ENCODE measurements around the gene HMGB1. TPM values are rescaled to one million over a fixed set of nuclear protein-coding genes. Genes with fewer than 3 reads are reported as not detected.

The HMGB1 gene
- total and polyA plus RNA-seq, 2 of the 13 experiments (the other 11 are each of a cell fraction or from before 2014, with no cell fraction given) = 115 to 584 TPM

DNA sequence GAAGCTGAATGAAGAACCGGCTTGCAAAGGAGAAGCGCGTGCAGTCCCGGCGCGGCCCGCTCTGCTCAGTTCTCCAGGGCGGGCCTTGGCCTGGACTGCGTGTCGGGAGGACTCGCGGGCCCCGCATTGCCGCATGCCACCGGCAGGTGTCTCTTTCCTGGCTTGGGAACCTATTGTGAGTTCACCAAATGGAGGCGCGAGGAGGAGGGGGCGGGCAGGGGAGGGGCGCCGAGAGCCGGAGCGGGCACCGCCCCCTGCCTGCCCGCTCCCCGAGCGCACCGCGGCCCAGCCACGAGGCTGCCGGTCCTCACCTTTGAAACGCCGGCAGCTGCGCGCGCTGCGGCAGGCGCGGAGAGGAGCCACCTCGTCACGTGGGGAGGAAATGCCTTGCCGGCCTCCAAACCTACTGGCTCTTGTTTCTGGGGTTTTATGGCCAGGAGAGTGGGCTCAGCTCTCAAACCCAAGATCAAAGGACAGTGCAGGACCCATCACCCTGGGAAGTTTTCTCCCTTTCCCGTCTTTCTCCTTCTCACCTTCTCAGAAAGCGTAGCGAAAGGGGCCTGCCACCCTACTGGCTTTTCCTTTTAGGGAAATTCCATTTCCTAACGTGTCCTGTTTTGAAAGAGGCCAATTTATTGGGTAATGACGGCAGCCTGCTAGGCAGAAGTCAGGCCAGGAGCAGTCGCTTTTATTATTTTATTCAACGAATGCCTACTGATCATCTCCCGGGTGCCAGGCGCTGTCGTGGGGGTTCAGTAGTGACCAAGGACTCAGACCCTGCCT, 57.2 kb downstream of the HMGB1 start (continued):
- TF ChIP-seq ZFP36 (IDR thresholded peaks at IDR 0.05; ENCODE audit: borderline replicate concordance, low read depth, low read length, partially characterized antibody) (no peak), CC2D1A (CRISPR knock-in tag; IDR thresholded peaks at IDR 0.05) (no peak), POLR2AphosphoS5 (IDR thresholded peaks at IDR 0.05; ENCODE audit: low read depth, low read length) (no peak), GLI4 (CRISPR knock-in tag; IDR thresholded peaks at IDR 0.05; ENCODE audit: borderline replicate concordance) (no peak), HNF4A (CRISPR knock-in tag; IDR thresholded peaks at IDR 0.05) (no peak), ZNF264 (CRISPR knock-in tag; IDR thresholded peaks at IDR 0.05) (peak; percentile 48; the same call in 1 of the 2 replicates), MAZ (IDR thresholded peaks at IDR 0.05; ENCODE audit: borderline replicate concordance, low read depth, low read length) (no peak; the same call in none of the 2 replicates), MAZ (CRISPR knock-in tag; IDR thresholded peaks at IDR 0.05; ENCODE audit: low read depth) (peak; percentile 66; the same call in 1 of the 2 replicates), FOXP1 (IDR thresholded peaks at IDR 0.05) (no peak), FOXP1 (CRISPR knock-in tag; IDR thresholded peaks at IDR 0.05) (no peak), KDM2A (CRISPR knock-in tag; IDR thresholded peaks at IDR 0.05; ENCODE audit: borderline replicate concordance, low read depth) (peak; percentile 61; the same call in 1 of the 2 replicates), ZNF251 (CRISPR knock-in tag; IDR thresholded peaks at IDR 0.05) (no peak), PITX1 (CRISPR knock-in tag; IDR thresholded peaks at IDR 0.05) (no peak), PHF5A (CRISPR knock-in tag; IDR thresholded peaks at IDR 0.05; ENCODE audit: low read depth, unreplicated experiment) (no peak), KDM3A (CRISPR knock-in tag; IDR thresholded peaks at IDR 0.05; ENCODE audit: low read depth) (peak; percentile 68; the same call in 1 of the 2 replicates), THYN1 (CRISPR knock-in tag; IDR thresholded peaks at IDR 0.05; ENCODE audit: borderline replicate concordance, low read depth) (no peak), CERS6 (CRISPR knock-in tag; IDR thresholded peaks at IDR 0.05) (no peak), SYNCRIP (IDR thresholded peaks at IDR 0.05; ENCODE audit: insufficient read depth, low read depth, low read length) (no peak), DNMT1 (CRISPR knock-in tag; IDR thresholded peaks at IDR 0.05) (no peak), SCMH1 (CRISPR knock-in tag; IDR thresholded peaks at IDR 0.05; ENCODE audit: borderline replicate concordance) (no peak), SOX13 (IDR thresholded peaks at IDR 0.05) (no peak), SOX13 (CRISPR knock-in tag; conservative IDR thresholded peaks at IDR 0.05 in 1 of 2, IDR thresholded peaks at IDR 0.05 in 1 of 2) (0 out of 4 replicates have a peak, but pooled peaks of 1 of the 2 experiments have one; percentile 45)
- TF ChIP-seq, protein P1, sequence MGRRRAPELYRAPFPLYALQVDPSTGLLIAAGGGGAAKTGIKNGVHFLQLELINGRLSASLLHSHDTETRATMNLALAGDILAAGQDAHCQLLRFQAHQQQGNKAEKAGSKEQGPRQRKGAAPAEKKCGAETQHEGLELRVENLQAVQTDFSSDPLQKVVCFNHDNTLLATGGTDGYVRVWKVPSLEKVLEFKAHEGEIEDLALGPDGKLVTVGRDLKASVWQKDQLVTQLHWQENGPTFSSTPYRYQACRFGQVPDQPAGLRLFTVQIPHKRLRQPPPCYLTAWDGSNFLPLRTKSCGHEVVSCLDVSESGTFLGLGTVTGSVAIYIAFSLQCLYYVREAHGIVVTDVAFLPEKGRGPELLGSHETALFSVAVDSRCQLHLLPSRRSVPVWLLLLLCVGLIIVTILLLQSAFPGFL (CRISPR knock-in tag; IDR thresholded peaks at IDR 0.05) = no peak
- TF ChIP-seq, protein P2, sequence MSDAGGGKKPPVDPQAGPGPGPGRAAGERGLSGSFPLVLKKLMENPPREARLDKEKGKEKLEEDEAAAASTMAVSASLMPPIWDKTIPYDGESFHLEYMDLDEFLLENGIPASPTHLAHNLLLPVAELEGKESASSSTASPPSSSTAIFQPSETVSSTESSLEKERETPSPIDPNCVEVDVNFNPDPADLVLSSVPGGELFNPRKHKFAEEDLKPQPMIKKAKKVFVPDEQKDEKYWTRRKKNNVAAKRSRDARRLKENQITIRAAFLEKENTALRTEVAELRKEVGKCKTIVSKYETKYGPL (CRISPR knock-in tag; IDR thresholded peaks at IDR 0.05) = no peak; the same call in 1 of the 2 replicates
- TF ChIP-seq, protein P3, sequence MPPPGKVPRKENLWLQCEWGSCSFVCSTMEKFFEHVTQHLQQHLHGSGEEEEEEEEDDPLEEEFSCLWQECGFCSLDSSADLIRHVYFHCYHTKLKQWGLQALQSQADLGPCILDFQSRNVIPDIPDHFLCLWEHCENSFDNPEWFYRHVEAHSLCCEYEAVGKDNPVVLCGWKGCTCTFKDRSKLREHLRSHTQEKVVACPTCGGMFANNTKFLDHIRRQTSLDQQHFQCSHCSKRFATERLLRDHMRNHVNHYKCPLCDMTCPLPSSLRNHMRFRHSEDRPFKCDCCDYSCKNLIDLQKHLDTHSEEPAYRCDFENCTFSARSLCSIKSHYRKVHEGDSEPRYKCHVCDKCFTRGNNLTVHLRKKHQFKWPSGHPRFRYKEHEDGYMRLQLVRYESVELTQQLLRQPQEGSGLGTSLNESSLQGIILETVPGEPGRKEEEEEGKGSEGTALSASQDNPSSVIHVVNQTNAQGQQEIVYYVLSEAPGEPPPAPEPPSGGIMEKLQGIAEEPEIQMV (CRISPR knock-in tag; IDR thresholded peaks at IDR 0.05; ENCODE audit: low read depth) = 0 out of 2 replicates have a peak, but pooled peaks have one; percentile 79

Measured in HepG2 (cell line).